ENCODE results near the gene TRIM73.
"Not testable (repeated sequence)": the region's sequence is repeated elsewhere in the genome, so short reads cannot be mapped to it uniquely, and the experiment has no call there.

TRIM73 gene

GRCh38 chr7:75415829-75416373 is 20.5 kb downstream of the TRIM73 start:
- DNase-seq: not testable (repeated sequence)

DNA sequence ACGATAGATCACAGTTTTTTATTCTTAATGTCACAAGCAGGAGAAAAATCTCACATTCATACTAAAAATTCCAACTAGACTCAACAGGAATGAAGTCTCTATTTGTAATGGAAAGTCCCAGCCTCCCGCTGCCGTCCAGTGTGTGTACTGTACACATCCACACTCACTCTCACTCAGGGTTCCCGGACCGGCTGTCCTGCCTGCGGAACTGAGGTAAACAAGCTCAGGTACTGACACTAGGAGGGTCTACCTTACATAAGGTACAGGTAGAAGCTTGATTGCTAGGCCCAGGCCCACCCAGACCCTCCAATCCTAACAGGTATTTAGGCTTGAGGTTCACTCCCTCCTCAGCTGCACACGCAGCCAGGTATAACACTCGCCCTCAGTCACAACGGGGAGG is 21.4 kb downstream of the TRIM73 start:
- DNase-seq: not testable (repeated sequence)

DNA sequence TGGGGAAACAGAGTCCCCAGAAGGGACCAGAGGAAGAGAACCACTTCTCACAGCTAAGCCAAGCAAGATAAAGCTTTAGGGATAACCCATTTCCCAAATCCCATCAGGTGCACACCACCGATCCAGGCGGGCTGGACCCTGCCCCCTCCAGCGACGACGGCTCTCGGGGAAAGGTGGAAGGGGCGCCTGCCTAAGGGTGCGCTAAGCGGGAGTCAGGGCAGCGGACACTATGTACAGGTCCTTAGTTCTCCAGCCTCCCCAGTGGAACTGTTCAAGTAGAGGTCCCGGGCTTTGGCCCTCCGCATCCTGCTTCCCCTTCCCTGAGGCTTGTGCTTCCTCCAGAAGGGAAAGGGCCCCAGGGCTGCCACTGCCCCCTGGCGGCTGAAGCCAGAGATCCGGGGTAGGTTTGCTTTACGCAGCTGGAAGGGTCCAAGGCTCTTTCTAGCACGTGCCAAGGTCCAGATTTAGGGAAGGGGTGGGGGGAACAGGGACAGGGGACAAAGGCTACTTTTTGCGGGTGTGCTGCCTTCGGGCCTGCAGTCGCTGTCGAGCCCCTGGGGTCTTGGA is 22.9 kb downstream of the TRIM73 start:
- DNase-seq: not testable (repeated sequence)

DNA sequence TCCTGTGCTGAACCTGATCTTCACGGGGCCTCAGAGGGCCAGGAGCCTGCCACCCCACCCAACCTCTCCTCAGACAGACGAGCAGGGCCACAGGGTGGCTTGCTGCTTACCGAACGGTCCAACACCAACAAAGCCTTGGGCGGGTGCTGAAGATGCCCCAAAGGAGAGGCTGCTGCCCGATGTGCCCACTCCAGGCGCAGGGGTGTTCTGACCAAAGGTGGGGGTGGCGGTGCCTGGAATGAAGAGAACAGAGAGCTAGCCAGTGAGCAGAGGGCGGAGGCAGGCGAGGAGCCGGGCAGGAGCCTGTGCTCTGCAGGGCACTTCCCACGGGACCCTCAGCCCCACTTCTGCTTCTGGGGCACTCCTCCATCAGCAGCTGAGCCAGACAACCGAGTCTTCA is 23.8 kb downstream of the TRIM73 start:
- not testable (repeated sequence) for DNase-seq

GRCh38 chr7:75419693-75420092 is 24.3 kb downstream of the TRIM73 start:
- not testable (repeated sequence) for DNase-seq

GRCh38 chr7:75420152-75420551 is 24.7 kb downstream of the TRIM73 start:
- not testable (repeated sequence) for DNase-seq

DNA sequence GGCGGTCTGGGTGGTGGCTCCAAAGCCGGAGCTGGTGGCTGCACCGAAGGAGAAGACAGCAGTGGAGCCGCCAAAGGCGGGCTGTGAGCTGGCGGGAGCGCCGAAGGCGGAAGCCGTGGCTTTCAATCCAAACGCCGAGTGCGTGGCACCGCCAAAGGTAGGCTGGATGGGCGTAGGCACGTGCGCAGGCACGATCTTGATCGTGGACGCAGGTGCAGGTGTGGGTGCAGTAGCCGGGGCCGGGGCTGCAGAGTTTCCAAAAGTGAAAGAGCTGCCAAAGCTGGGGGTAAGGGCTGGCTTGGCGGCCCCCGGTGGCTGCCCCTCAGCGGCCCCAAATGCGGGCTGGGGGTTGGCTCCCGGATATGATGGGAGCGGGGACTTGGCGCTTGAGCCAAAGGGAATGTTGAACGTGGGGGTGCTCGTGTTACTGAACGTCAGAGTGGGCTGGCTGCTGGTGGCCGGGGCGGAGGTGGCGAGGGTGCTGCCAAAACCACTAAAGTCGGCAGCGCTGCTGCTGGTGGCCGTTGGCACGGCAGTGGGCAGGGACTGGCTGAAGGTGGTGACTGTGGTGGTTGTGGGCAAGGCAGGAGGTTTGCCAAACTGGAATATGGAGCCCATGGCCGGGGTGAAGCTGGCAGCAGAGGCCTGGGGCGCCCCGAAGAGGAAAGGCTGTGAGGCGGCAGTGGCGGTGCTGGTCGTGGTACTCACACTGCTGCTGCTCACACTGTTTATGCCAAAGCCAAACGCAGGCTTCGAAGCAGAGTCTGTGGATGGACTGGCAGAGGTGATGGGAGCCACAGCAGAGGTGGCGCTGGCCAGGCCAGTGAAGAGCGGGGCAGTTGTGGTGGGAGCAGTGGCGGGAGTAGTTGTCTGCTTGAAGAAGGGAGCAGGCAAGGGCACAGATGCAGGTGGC is 26.6 kb downstream of the TRIM73 start:
- DNase-seq: not testable (repeated sequence)

DNA sequence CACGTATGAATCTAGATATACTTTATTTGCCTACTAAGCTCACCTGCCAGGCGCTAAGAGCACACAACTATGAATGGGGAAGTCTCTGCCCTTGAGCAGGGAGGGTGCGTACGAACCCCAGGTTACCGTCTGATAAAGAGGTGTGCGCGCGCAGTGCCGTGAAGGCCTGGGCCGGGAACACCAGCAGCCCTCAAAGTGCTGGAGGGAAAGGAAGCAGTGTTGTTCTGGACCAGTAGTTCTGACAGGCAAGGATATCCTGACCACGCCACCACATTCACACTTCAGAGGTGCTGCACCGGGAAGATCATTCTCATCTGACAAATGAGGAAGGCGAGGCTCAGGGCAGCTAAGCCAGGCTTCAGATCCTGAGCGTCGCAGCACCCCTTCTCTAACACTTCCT is 28.1 kb downstream of the TRIM73 start:
- not testable (repeated sequence) for DNase-seq

DNA sequence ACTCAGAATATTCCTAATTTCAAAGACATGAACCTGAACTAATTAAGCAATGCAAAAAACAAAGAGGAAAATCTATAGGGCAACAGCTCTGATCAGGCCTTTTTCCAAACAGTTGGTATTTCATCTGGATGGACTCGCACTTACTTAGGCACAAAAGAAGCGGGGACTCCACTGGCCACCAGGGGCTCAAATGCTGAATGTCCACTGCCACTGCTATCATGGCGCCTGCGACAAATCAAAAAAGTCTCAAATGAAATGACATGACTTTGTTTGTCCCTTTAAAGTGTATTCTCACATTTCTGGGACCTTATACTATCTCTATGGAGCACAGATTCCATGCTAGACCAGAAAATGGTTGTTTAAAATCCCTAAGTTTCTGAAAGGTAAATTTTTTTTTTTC is 43.6 kb downstream of the TRIM73 start:
- DNase-seq: not testable (repeated sequence)

DNA sequence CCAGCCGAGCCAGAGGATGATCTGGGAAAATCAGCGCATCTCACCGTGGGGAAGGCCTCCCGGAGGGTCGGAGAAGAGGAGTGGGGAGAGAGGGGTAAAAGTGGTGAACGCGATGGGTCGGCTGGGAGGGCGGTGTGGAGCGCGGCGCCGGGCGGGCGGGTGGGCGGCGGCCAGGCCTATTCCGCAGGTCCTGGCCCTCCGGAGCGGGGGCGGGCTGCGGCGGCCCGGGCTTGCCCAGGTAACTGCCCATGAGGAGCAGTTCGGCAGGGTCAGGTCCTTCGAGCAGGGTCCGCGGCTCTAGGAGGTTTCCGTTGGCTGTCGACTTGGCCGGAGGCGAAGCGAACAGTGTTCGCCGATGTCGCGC is 46.7 kb downstream of the TRIM73 start:
- not testable (repeated sequence) for DNase-seq

DNA sequence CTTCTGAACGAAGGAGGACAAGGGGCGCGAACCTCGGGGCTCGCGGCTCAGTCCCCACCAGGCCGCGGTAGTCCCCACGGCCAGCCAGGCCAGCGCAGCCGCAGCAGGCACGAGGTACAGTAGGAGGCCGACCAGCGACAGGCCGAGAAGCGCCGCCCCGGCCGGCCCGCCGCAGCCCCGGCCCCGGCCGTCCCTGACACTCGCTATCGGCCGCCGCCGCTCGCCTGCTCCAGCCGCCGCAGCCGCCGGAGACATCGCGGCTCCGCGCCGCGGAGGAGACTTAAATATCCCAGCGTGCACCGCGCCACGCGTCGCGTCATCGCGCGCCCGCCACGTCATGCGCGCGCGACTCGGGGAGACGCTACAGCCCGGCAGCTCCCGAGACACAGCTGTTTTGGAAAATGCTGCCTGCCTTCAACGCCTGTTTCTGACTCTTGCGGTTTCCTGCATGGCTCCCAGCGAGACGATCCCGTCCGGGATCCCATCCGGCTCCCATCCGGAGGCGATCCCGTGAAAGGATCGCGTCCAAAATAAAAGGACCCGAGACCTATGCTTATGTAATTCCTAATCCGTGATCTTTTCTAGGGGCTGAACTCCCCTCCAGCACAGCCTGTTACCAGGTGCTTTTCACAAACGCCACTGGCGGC is 47.2 kb downstream of the TRIM73 start:
- peak; percentile 3 for DNase-seq

DNA sequence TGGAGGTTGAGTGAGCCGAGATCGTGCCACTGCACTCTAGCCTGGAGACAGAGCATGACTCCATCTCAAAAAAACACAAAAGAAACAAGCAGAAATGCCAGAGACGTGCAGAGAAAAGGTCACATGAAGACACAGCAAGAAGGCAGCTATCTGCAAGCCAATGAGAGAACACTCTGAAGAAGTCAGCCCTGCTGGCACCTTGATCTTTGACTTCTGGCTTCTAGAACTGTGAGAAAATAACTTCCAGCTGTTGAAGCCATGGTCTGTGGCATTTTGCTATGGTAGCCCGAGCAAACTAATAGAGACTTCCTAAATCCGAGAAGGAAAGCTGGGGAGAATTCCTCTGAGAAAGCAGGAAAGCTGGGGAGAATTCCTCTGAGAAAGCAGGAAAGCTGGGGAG is 54.5 kb downstream of the TRIM73 start:
- not testable (repeated sequence) for DNase-seq

- DNase-seq: not testable (repeated sequence)
Observed at GRCh38 chr7:75452494-75452955, 57.1 kb downstream of the TRIM73 start.

Measured in NCI-H2227 treated with DMSO at 0.1 percent for 48 hours (cell line).